H1 (cell line): ENCODE data around the gene TRIM14. TPM values are rescaled to one million over a fixed set of nuclear protein-coding genes. Genes with fewer than 3 reads are reported as not detected.

Source experiments
- CTCF ChIA-PET: fragments of 300-600 bp; sonication (Branson Sonifier 250); formaldehyde crosslinking; loops from one replicate; lab custom pipeline; 2021; ENCODE audit not compliant: partially characterized antibody; lab: Charles Lee
- POLR2A ChIA-PET: fragments of 300-600 bp; sonication (Branson Sonifier 250); formaldehyde crosslinking; loops from one replicate; lab custom pipeline; 2021; ENCODE audit warnings: inconsistent platforms; ENCODE audit not compliant: partially characterized antibody; lab: Charles Lee
- DNase-seq, 2 experiments: peaks; one replicate each; pipeline versions ENCODE4 v3.0.0 to v3.0.0-alpha.2; 2010 to 2022; ENCODE audit warnings: low spot score in 2 of 2, low read depth in 1 of 2, mixed read lengths in 1 of 2
- FAIRE-seq: peaks from 2 replicates; lab custom pipeline; 2011; peaks lifted over from hg19 to GRCh38; lab: Jason Lieb, UNC
- H2AFZ ChIP-seq: 2 replicates; pipeline ENCODE4 v1.8.1; 2012; ENCODE audit warnings: low read length, inconsistent platforms
- H2AK5ac ChIP-seq: 2 replicates; pipeline ENCODE4 v1.6.1; 2013; ENCODE audit warnings: low read depth, low read length
- H2BK120ac ChIP-seq: replicated peaks from 2 replicates; pipeline ENCODE3; 2013; ENCODE audit warnings: low read depth, low read length, inconsistent platforms
- H2BK12ac ChIP-seq: 2 replicates; pipeline ENCODE4 v1.6.1; 2013; ENCODE audit warnings: low read depth, low read length
- H2BK15ac ChIP-seq: 2 replicates; pipeline ENCODE4 v1.6.1; 2013; ENCODE audit warnings: low read length
- H2BK20ac ChIP-seq: 2 replicates; pipeline ENCODE4 v1.6.1; 2013; ENCODE audit warnings: low read length
- H2BK5ac ChIP-seq: 2 replicates; pipeline ENCODE4 v1.6.1; 2013; ENCODE audit warnings: low read depth, low read length
- H3K14ac ChIP-seq: 2 replicates; pipeline ENCODE4 v1.6.1; 2013; ENCODE audit warnings: inconsistent platforms; ENCODE audit not compliant: insufficient read length
- H3K18ac ChIP-seq: 2 replicates; pipeline ENCODE4 v1.6.1; 2013; ENCODE audit warnings: low read length; ENCODE audit errors: extremely low read depth
- H3K23ac ChIP-seq: 2 replicates; pipeline ENCODE4 v1.6.1; 2013; ENCODE audit warnings: inconsistent platforms; ENCODE audit not compliant: insufficient read length
- H3K23me2 ChIP-seq: 2 replicates; pipeline ENCODE4 v1.6.1; 2013; ENCODE audit warnings: low read depth, low read length
- H3K27ac ChIP-seq: 2 replicates; pipeline ENCODE4 v1.6.1; 2011; ENCODE audit warnings: low read depth, low read length, inconsistent platforms
- H3K27me3 ChIP-seq, 4 experiments: replicated peaks in 1 of 4; 1 replicate in 1 of 4; 2 replicates in 3 of 4; pipeline versions ENCODE4 v1.6.1 to v1.8.1; 2011 to 2013; ENCODE audit warnings: low read length in 3 of 4, mild to moderate bottlenecking in 3 of 4, inconsistent platforms in 2 of 4, mixed read lengths in 2 of 4, moderate library complexity in 1 of 4; ENCODE audit not compliant: control insufficient read depth in 3 of 4, insufficient read depth in 3 of 4; ENCODE audit errors: extremely low read depth in 1 of 4
- H3K36me3 ChIP-seq, 4 experiments: 2 replicates each; pipeline versions ENCODE4 v1.6.1 to v1.8.1; 2011 to 2013; ENCODE audit warnings: mild to moderate bottlenecking in 4 of 4, low read length in 3 of 4, moderate library complexity in 2 of 4, control low read depth in 1 of 4, inconsistent platforms in 1 of 4; ENCODE audit not compliant: insufficient read depth in 4 of 4, control insufficient read depth in 2 of 4
- H3K4ac ChIP-seq: replicated peaks from 2 replicates; pipeline ENCODE3; 2013; ENCODE audit warnings: low read length, low read depth, mixed read lengths, inconsistent platforms; ENCODE audit not compliant: insufficient read length
- H3K4me1 ChIP-seq, 4 experiments: replicated peaks in 1 of 4; 1 replicate in 1 of 4; 2 replicates in 3 of 4; pipeline versions ENCODE4 v1.6.1 to v1.8.1; 2011 to 2013; ENCODE audit warnings: low read length in 3 of 4, inconsistent platforms in 2 of 4, mixed read lengths in 1 of 4; ENCODE audit not compliant: insufficient read depth in 4 of 4, control insufficient read depth in 3 of 4
- H3K4me2 ChIP-seq, 2 experiments: 2 replicates each; pipeline versions ENCODE4 v1.6.1 to v1.8.1; 2011 to 2013; ENCODE audit warnings: low read depth in 2 of 2, low read length in 2 of 2, control low read depth in 1 of 2, inconsistent platforms in 1 of 2, mild to moderate bottlenecking in 1 of 2; ENCODE audit not compliant: insufficient read depth in 1 of 2
- H3K4me3 ChIP-seq, 4 experiments: fragments of 200-600, 300-600 bp in 1 of 4; sonication (generic), shearing (Covaris generic), sonication (Bioruptor Twin) in 1 of 4; 2 replicates each; pipeline versions ENCODE4 v1.5.1 to v1.8.1; 2011 to 2016; ENCODE audit warnings: low read length in 4 of 4, low read depth in 3 of 4, control low read depth in 2 of 4, inconsistent platforms in 2 of 4, mild to moderate bottlenecking in 2 of 4, mixed read lengths in 1 of 4, moderate library complexity in 1 of 4; ENCODE audit not compliant: insufficient read depth in 2 of 4; ENCODE audit errors: extremely low read depth in 1 of 4
- H3K56ac ChIP-seq: replicated peaks from 2 replicates; pipeline ENCODE3; 2013; ENCODE audit warnings: low read depth, mild to moderate bottlenecking, mixed read lengths, low read length, inconsistent platforms; ENCODE audit not compliant: insufficient read length
- H3K79me1 ChIP-seq: 2 replicates; pipeline ENCODE4 v1.6.1; 2013; ENCODE audit warnings: low read depth, low read length, control low read depth
- H3K79me2 ChIP-seq, 2 experiments: 2 replicates each; pipeline versions ENCODE4 v1.6.1 to v1.8.1; 2012 to 2013; ENCODE audit warnings: low read length in 2 of 2, mild to moderate bottlenecking in 2 of 2, inconsistent platforms in 1 of 2; ENCODE audit not compliant: insufficient read depth in 2 of 2, control insufficient read depth in 1 of 2
- H3K9ac ChIP-seq, 4 experiments: replicated peaks in 1 of 4; 1 replicate in 1 of 4; 2 replicates in 3 of 4; pipeline versions ENCODE4 v1.6.1 to v1.8.1; 2011 to 2013; ENCODE audit warnings: low read depth in 3 of 4, low read length in 3 of 4, control low read depth in 2 of 4, mild to moderate bottlenecking in 2 of 4, moderate library complexity in 2 of 4, inconsistent platforms in 1 of 4; ENCODE audit errors: extremely low read depth in 1 of 4
- H3K9me3 ChIP-seq, 2 experiments: 2 replicates each; pipeline versions ENCODE4 v1.6.1 to v1.8.1; 2012 to 2013; ENCODE audit warnings: mild to moderate bottlenecking in 2 of 2, moderate library complexity in 2 of 2, control low read depth in 1 of 2, inconsistent platforms in 1 of 2, low read depth in 1 of 2, low read length in 1 of 2, mixed read lengths in 1 of 2; ENCODE audit not compliant: insufficient read depth in 2 of 2
- H4K20me1 ChIP-seq, 2 experiments: replicated peaks in 1 of 2; 2 replicates each; pipeline versions ENCODE3 to v1.8.1; 2011 to 2013; ENCODE audit warnings: inconsistent platforms in 2 of 2, low read length in 2 of 2, mild to moderate bottlenecking in 1 of 2; ENCODE audit not compliant: insufficient read depth in 2 of 2, control insufficient read depth in 1 of 2
- H4K5ac ChIP-seq: 2 replicates; pipeline ENCODE4 v1.6.1; 2013; ENCODE audit warnings: low read length, low read depth, mixed read lengths, inconsistent platforms; ENCODE audit not compliant: insufficient read length
- H4K8ac ChIP-seq: 2 replicates; pipeline ENCODE4 v1.8.0; 2013; ENCODE audit warnings: mild to moderate bottlenecking, moderate library complexity, low read length, inconsistent platforms; ENCODE audit not compliant: insufficient read depth; ENCODE audit errors: extremely low read depth
- H4K91ac ChIP-seq: replicated peaks from 2 replicates; pipeline ENCODE3; 2013; ENCODE audit warnings: low read length, mixed read lengths, inconsistent platforms; ENCODE audit not compliant: insufficient read length
- CTCF ChIP-seq, 3 experiments: IDR thresholded peaks; 1 replicate in 2 of 3; 2 replicates in 1 of 3; pipeline versions ENCODE4 v1.5.1 to v1.6.1; 2011; ENCODE audit warnings: low read length in 3 of 3, mild to moderate bottlenecking in 3 of 3, inconsistent platforms in 2 of 3, low read depth in 1 of 3, moderate library complexity in 1 of 3; ENCODE audit not compliant: insufficient read depth in 1 of 3; ENCODE audit errors: control extremely low read depth in 1 of 3
- GTF2F1 ChIP-seq: IDR thresholded peaks from 2 replicates; pipeline ENCODE4 v1.6.1; 2012; ENCODE audit warnings: low read depth, low read length, improper control_type of control experiment, borderline replicate concordance
- HDAC6 ChIP-seq: IDR thresholded peaks from one replicate; pipeline ENCODE4 v1.7.1; 2012; ENCODE audit warnings: low read depth, mild to moderate bottlenecking, inconsistent platforms, low read length, moderate library complexity
- KDM1A ChIP-seq: fragments of 200-600, 300-600 bp; sonication (generic); IDR thresholded peaks from 2 replicates; pipeline ENCODE4 v1.7.1; 2016; ENCODE audit warnings: mild to moderate bottlenecking, low read length, borderline replicate concordance
- POLR2A ChIP-seq, 2 experiments: IDR thresholded peaks; 1 replicate in 1 of 2; 2 replicates in 1 of 2; pipeline ENCODE4 v1.6.1; 2011; ENCODE audit warnings: low read depth in 2 of 2, low read length in 2 of 2, mild to moderate bottlenecking in 2 of 2; ENCODE audit errors: control extremely low read depth in 1 of 2
- POU5F1 ChIP-seq: IDR thresholded peaks from 2 replicates; pipeline ENCODE4 v1.6.1; 2011; ENCODE audit warnings: low read depth, mild to moderate bottlenecking, low read length, moderate library complexity
- SAP30 ChIP-seq: fragments of 300-600 bp; sonication (generic); IDR thresholded peaks from 2 replicates; pipeline ENCODE4 v1.7.1; 2012; ENCODE audit warnings: low read length, moderate library complexity, mild to moderate bottlenecking, inconsistent platforms; ENCODE audit not compliant: insufficient read depth, insufficient replicate concordance
- SIRT6 ChIP-seq: IDR thresholded peaks from one replicate; pipeline ENCODE4 v1.7.1; 2012; ENCODE audit warnings: low read length, inconsistent platforms
- SP1 ChIP-seq: IDR thresholded peaks from 2 replicates; pipeline ENCODE4 v1.6.1; 2011; ENCODE audit warnings: low read depth, low read length
- SP2 ChIP-seq: IDR thresholded peaks from 2 replicates; pipeline ENCODE4 v1.6.1; 2012; ENCODE audit warnings: mild to moderate bottlenecking, low read length, inconsistent platforms
- TCF12 ChIP-seq: IDR thresholded peaks from 2 replicates; pipeline ENCODE4 v1.6.1; 2011; ENCODE audit warnings: low read depth, mild to moderate bottlenecking, low read length
- USF2 ChIP-seq: IDR thresholded peaks from 2 replicates; pipeline ENCODE4 v1.6.1; 2011; ENCODE audit warnings: low read length, improper control_type of control experiment
- WGBS, 2 experiments: shearing (Covaris generic) in 1 of 2; methylation state at CpG; one replicate each; pipeline versions ENCODE4 v1.1.6 to v1.1.7; 2013 to 2015; ENCODE audit warnings: low lambda C conversion rate in 2 of 2, mixed read lengths in 2 of 2, inconsistent platforms in 1 of 2, low coverage in 1 of 2, missing lambda C conversion rate in 1 of 2; ENCODE audit not compliant: insufficient replicate concordance in 2 of 2, insufficient coverage in 1 of 2, insufficient read length in 1 of 2; ENCODE audit errors: extremely low coverage in 1 of 2, missing lambda C conversion rate in 1 of 2; 5-methylcytosine and 5-hydroxymethylcytosine counted together
- polyA plus RNA-seq, 7 experiments: library from polyadenylated mRNA; depleted of rRNA in 3 of 7; stranded (reverse) in 5 of 7; unstranded in 2 of 7; fragments of >200 nt in 5 of 7; fragments of 200-250 nt in 2 of 7; gene quantifications; 1 replicate in 5 of 7; 2 replicates in 1 of 7; 4 replicates in 1 of 7; pipeline versions ENCODE4 v1.2.1 to v1.2.3, GENCODE V29; 2011 to 2013; ENCODE audit warnings: missing spikeins in 2 of 7, mixed read lengths in 2 of 7
- total RNA-seq: library from RNA; stranded (reverse); fragmentation: NEBNext Ultra II Directional; extraction: Animal tissue kit (Norgen Biotek cat#: 25700); gene quantifications from 2 replicates; pipeline ENCODE4 v1.2.1, GENCODE V29; 2021

TRIM14 gene
- total and polyA plus RNA-seq, 2 of the 8 experiments (the other 6 are each of a cell fraction or from before 2014, with no cell fraction given), result 9.2 to 19.4 TPM

GRCh38 chr9:98127226-98127625, 8.2 kb upstream of the TRIM14 start:
- WGBS, 2 experiments, result 88% methylated on average over 5 of the region's 8 CpGs; no CpG with 5 or more reads in 1 of the 2 experiments
- CTCF ChIA-PET, result interaction anchor here (1.0 to 2.3 kb wide), 4 partner anchors 8 to 647 kb away, joined by 3 to 7 read pairs (median 3); partner anchors contain the start of gene TRIM14
- no peak for TF ChIP-seq SP2
- TF ChIP-seq USF2, result no peak
- TF ChIP-seq SP1, result no peak
- TF ChIP-seq KDM1A, result no peak
- no peak for TF ChIP-seq SAP30
- no peak for TF ChIP-seq TCF12
- TF ChIP-seq POLR2A (IDR thresholded peaks at IDR 0.05; ENCODE audit: control extremely low read depth in 1 of 2, low read depth in 2 of 2, low read length in 2 of 2), result no peak
- no peak for TF ChIP-seq POU5F1
- no peak for TF ChIP-seq SIRT6
- no peak for TF ChIP-seq HDAC6
- TF ChIP-seq GTF2F1, result no peak
- TF ChIP-seq CTCF (IDR thresholded peaks at IDR 0.05; ENCODE audit: control extremely low read depth in 1 of 3, insufficient read depth in 1 of 3, low read depth in 1 of 3, low read length in 3 of 3), result no peak

More at GRCh38 chr9:98127226-98127625, 8.2 kb upstream of the TRIM14 start:
- H4K5ac ChIP-seq, result no peak overlapping the region
- no peaks in the 10 kb centered on the region for H3K27me3 ChIP-seq
- H3K79me1 ChIP-seq, result no peaks in the 10 kb centered on the region
- no peak overlapping the region for H3K9ac ChIP-seq
- no peak overlapping the region for H3K56ac ChIP-seq
- H3K79me2 ChIP-seq, result no peaks in the 10 kb centered on the region
- H3K14ac ChIP-seq, result no peak overlapping the region
- no peak overlapping the region for H2BK12ac ChIP-seq
- H3K23me2 ChIP-seq, result no peaks in the 10 kb centered on the region
- H4K8ac ChIP-seq, result no peak overlapping the region
- no peak overlapping the region for H3K18ac ChIP-seq
- H2BK120ac ChIP-seq, result no peak overlapping the region
- H3K27ac ChIP-seq, result no peak overlapping the region
- H2BK20ac ChIP-seq, result no peak overlapping the region
- H4K20me1 ChIP-seq, result peaks cover 0 to 5% of the 10 kb centered on the region in 2 experiments
- H2BK5ac ChIP-seq, result no peak overlapping the region
- FAIRE-seq (no peak), DNase-seq (no peak)
- no peak overlapping the region for H3K4ac ChIP-seq
- no peak overlapping the region for H2AFZ ChIP-seq
- no peak overlapping the region for H3K4me3 ChIP-seq
- no peaks in the 10 kb centered on the region for H3K9me3 ChIP-seq
- no peak overlapping the region for H4K91ac ChIP-seq
- no peak overlapping the region for H2AK5ac ChIP-seq
- no peak overlapping the region for H3K4me2 ChIP-seq
- POLR2A ChIA-PET, result no interaction called here
- H3K36me3 ChIP-seq, result peaks cover 0 to 4% (median 1%) of the 10 kb centered on the region in 4 experiments; a peak in 3 of 8 replicates
- H3K23ac ChIP-seq, result no peak overlapping the region
- no peaks in the 10 kb centered on the region; a peak in 2 of 7 replicates for H3K4me1 ChIP-seq
- H2BK15ac ChIP-seq, result no peak overlapping the region
